Panc1 (cell line): ENCODE measurements around the gene ENHO. TPM values are rescaled to one million over a fixed set of nuclear protein-coding genes. Genes with fewer than 3 reads are reported as not detected.

ENCODE experiments used
- ATAC-seq: fragments of 200-7000 bp; cut with Tn5 transposase; 2 replicates; pipeline ENCODE4 v1.9.1; 2020; ENCODE audit warnings: mild to moderate bottlenecking, moderate library complexity
- BruUV-seq: library from RNA; stranded (reverse); fragments of 400-500 nt; replicated peaks from 2 replicates; lab custom pipeline; 2021; lab: Mats Ljungman, UMichigan
- CTCF ChIA-PET: fragments of 300-600 bp; sonication (Branson Sonifier 250); formaldehyde crosslinking; loops from one replicate; lab custom pipeline; 2022; ENCODE audit warnings: antibody characterized with exemption; lab: Charles Lee
- POLR2A ChIA-PET: fragments of 300-600 bp; sonication (Branson Sonifier 250); formaldehyde crosslinking; loops from one replicate; lab custom pipeline; 2022; ENCODE audit warnings: antibody characterized with exemption; lab: Charles Lee
- DNase-seq: peaks from one replicate; pipeline ENCODE4 v3.0.0-alpha.2; 2010; ENCODE audit warnings: low read depth, low spot score
- H3K27ac ChIP-seq: 2 replicates; pipeline ENCODE4 v1.5.1; 2011; ENCODE audit warnings: mild to moderate bottlenecking, low read length, inconsistent platforms
- H3K27me3 ChIP-seq: fragments of 200-500 bp; sonication (Bioruptor generic); 2 replicates; pipeline ENCODE4 v1.6.0; 2014; ENCODE audit warnings: low read length, inconsistent platforms; ENCODE audit not compliant: control insufficient read depth, insufficient read depth
- H3K36me3 ChIP-seq: fragments of 200-500 bp; sonication (Bioruptor generic); 2 replicates; pipeline ENCODE4 v1.5.1; 2014; ENCODE audit warnings: inconsistent platforms, mild to moderate bottlenecking, low read length, moderate library complexity; ENCODE audit not compliant: control insufficient read depth, insufficient read depth
- H3K4me1 ChIP-seq: 2 replicates; pipeline ENCODE4 v1.5.1; 2011; ENCODE audit warnings: inconsistent platforms, mild to moderate bottlenecking, low read length, moderate library complexity; ENCODE audit not compliant: control insufficient read depth, insufficient read depth
- H3K4me3 ChIP-seq, 2 experiments: 2 replicates each; pipeline ENCODE4 v1.5.1; 2011 to 2012; ENCODE audit warnings: low read depth in 2 of 2, low read length in 2 of 2, mild to moderate bottlenecking in 2 of 2, inconsistent platforms in 1 of 2, moderate library complexity in 1 of 2
- H3K9me3 ChIP-seq: fragments of 200-500 bp; sonication (Bioruptor generic); 2 replicates; pipeline ENCODE4 v1.5.1; 2014; ENCODE audit warnings: low read depth, mild to moderate bottlenecking, inconsistent platforms, low read length, moderate library complexity; ENCODE audit not compliant: control insufficient read depth, insufficient read depth
- POLR2AphosphoS5 ChIP-seq: IDR thresholded peaks from 2 replicates; pipeline ENCODE4 v1.6.1; 2012; ENCODE audit warnings: mild to moderate bottlenecking, low read depth, low read length, moderate library complexity
- SIN3A ChIP-seq: IDR thresholded peaks from 2 replicates; pipeline ENCODE4 v1.6.1; 2012; ENCODE audit warnings: low read depth, mild to moderate bottlenecking, low read length, moderate library complexity, borderline replicate concordance; ENCODE audit not compliant: insufficient read depth
- TCF7L2 ChIP-seq: IDR thresholded peaks from 2 replicates; pipeline ENCODE4 v1.6.1; 2011; ENCODE audit warnings: mild to moderate bottlenecking, low read depth, low read length, inconsistent platforms
- in situ Hi-C: cut with HindIII; loops from 2 replicates; pipeline ENCODE4 v1.10.0; 2016; ENCODE audit warnings: low sequenced_read_pairs, low pct_unique_long_range_greater_than_20kb
- intact Hi-C: fragments of 100-400 bp; cut with micrococcal nuclease; formaldehyde crosslinking; loops from one replicate; pipeline ENCODE4 v1.10.0; 2022; ENCODE audit not compliant: unreplicated experiment
- total RNA-seq: library from RNA; stranded (reverse); gene quantifications from one replicate; pipeline ENCODE4 v1.2.1, GENCODE V29; 2021; ENCODE audit not compliant: unreplicated experiment
- TF ChIP-seq, protein P1 (sequence below): fragments of 450-650 bp; IDR thresholded peaks from 2 replicates; pipeline ENCODE4 v1.5.1; 2017; ENCODE audit warnings: mild to moderate bottlenecking
- TF ChIP-seq, protein P2 (sequence below), 2 experiments: IDR thresholded peaks; 2 replicates each; pipeline ENCODE4 v1.6.1; 2011 to 2012; ENCODE audit warnings: low read depth in 2 of 2, control low read depth in 1 of 2, low read length in 1 of 2, mild to moderate bottlenecking in 1 of 2, moderate library complexity in 1 of 2; ENCODE audit not compliant: insufficient read depth in 1 of 2

Gene ENHO
- total RNA-seq, 1 experiment from 2014 or later, result 7.2 TPM

GRCh38 chr9:34541540-34541939 lies 18.8 kb upstream of the ENHO start:
- no peaks in the 10 kb centered on the region for H3K4me1 ChIP-seq
- ChIA-PET POLR2A (no interaction called here), CTCF (interaction anchor here (0.6 to 0.7 kb wide), 2 partner anchors 64 to 419 kb away, joined by 4 read pairs; no protein-coding TSS in a partner anchor)
- no TSS peak for BruUV-seq
- ATAC-seq (no peak), DNase-seq (no peak)
- 0 out of 2 replicates have a peak, but pooled peaks cover 2% of the 10 kb centered on the region for H3K27me3 ChIP-seq
- in situ Hi-C loops, result no loop called here
- intact Hi-C loops, result no loop called here
- no peaks in the 10 kb centered on the region for H3K36me3 ChIP-seq
- H3K4me3 ChIP-seq, result no peak overlapping the region
- TF ChIP-seq, protein P1, sequence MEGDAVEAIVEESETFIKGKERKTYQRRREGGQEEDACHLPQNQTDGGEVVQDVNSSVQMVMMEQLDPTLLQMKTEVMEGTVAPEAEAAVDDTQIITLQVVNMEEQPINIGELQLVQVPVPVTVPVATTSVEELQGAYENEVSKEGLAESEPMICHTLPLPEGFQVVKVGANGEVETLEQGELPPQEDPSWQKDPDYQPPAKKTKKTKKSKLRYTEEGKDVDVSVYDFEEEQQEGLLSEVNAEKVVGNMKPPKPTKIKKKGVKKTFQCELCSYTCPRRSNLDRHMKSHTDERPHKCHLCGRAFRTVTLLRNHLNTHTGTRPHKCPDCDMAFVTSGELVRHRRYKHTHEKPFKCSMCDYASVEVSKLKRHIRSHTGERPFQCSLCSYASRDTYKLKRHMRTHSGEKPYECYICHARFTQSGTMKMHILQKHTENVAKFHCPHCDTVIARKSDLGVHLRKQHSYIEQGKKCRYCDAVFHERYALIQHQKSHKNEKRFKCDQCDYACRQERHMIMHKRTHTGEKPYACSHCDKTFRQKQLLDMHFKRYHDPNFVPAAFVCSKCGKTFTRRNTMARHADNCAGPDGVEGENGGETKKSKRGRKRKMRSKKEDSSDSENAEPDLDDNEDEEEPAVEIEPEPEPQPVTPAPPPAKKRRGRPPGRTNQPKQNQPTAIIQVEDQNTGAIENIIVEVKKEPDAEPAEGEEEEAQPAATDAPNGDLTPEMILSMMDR, result no peak
- TF ChIP-seq TCF7L2 (no peak), SIN3A (no peak), POLR2AphosphoS5 (no peak)
- TF ChIP-seq, protein P2, sequence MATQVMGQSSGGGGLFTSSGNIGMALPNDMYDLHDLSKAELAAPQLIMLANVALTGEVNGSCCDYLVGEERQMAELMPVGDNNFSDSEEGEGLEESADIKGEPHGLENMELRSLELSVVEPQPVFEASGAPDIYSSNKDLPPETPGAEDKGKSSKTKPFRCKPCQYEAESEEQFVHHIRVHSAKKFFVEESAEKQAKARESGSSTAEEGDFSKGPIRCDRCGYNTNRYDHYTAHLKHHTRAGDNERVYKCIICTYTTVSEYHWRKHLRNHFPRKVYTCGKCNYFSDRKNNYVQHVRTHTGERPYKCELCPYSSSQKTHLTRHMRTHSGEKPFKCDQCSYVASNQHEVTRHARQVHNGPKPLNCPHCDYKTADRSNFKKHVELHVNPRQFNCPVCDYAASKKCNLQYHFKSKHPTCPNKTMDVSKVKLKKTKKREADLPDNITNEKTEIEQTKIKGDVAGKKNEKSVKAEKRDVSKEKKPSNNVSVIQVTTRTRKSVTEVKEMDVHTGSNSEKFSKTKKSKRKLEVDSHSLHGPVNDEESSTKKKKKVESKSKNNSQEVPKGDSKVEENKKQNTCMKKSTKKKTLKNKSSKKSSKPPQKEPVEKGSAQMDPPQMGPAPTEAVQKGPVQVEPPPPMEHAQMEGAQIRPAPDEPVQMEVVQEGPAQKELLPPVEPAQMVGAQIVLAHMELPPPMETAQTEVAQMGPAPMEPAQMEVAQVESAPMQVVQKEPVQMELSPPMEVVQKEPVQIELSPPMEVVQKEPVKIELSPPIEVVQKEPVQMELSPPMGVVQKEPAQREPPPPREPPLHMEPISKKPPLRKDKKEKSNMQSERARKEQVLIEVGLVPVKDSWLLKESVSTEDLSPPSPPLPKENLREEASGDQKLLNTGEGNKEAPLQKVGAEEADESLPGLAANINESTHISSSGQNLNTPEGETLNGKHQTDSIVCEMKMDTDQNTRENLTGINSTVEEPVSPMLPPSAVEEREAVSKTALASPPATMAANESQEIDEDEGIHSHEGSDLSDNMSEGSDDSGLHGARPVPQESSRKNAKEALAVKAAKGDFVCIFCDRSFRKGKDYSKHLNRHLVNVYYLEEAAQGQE (IDR thresholded peaks at IDR 0.05; ENCODE audit: insufficient read depth in 1 of 2, low read depth in 2 of 2, low read length in 1 of 2), result no peak
- no peaks in the 10 kb centered on the region for H3K9me3 ChIP-seq
- H3K27ac ChIP-seq, result no peak overlapping the region

GRCh38 chr9:34540827-34541226 lies 18.0 kb upstream of the ENHO start:
- TF ChIP-seq SIN3A, result no peak
- no TSS peak for BruUV-seq
- ChIA-PET POLR2A (no interaction called here), CTCF (no interaction called here)
- ATAC-seq, result no peak
- Histone ChIP-seq H3K27ac (no peak overlapping the region), H3K27me3 (peaks cover 2% of the 10 kb centered on the region; the same call in 1 of the 2 replicates), H3K36me3 (no peaks in the 10 kb centered on the region), H3K9me3 (no peaks in the 10 kb centered on the region), H3K4me1 (no peaks in the 10 kb centered on the region), H3K4me3 (no peak overlapping the region)
- intact Hi-C loops, result no loop called here
- DNase-seq, result no peak
- in situ Hi-C loops, result no loop called here

DNA sequence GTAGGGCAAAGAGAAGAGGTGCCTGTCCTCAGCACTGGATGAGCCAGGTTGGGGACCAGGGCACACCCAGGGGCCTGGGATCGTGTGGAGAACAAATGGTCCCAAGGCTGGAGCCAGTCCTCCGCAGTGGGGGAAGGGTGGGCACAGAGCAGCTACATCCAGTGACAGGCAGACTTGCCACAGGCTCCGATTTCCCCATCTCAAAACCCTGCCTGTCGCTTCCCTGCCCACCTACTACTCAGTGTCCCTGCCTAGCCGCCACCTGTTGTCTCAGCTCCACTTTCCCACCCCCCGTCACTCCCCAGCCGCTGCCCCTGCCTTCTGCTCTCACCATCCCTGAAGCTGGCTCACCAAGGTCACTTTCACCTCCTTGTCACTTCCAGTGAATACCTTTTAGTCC lies 13.9 kb upstream of the ENHO start:
- CTCF ChIA-PET, result interaction anchor here (0.6 to 0.7 kb wide), 2 partner anchors 117 to 515 kb away, joined by 3 to 4 read pairs; no protein-coding TSS in a partner anchor
- no peaks in the 10 kb centered on the region for H3K36me3 ChIP-seq
- no TSS peak for BruUV-seq

More for the DNA sequence above, 13.9 kb upstream of the ENHO start:
- intact Hi-C loops (no loop called here), in situ Hi-C loops (no loop called here)
- H3K9me3 ChIP-seq, result no peaks in the 10 kb centered on the region
- TF ChIP-seq, protein P2 (IDR thresholded peaks at IDR 0.05; ENCODE audit: insufficient read depth in 1 of 2, low read depth in 2 of 2, low read length in 1 of 2), result no peak
- no peak for TF ChIP-seq POLR2AphosphoS5
- TF ChIP-seq TCF7L2, result no peak
- TF ChIP-seq, protein P1, result no peak
- TF ChIP-seq SIN3A, result no peak
- no peak overlapping the region for H3K27ac ChIP-seq
- peaks cover 17% of the 10 kb centered on the region; the same call in 1 of the 2 replicates for H3K27me3 ChIP-seq
- no peak overlapping the region for H3K4me3 ChIP-seq
- H3K4me1 ChIP-seq, result no peaks in the 10 kb centered on the region
- POLR2A ChIA-PET, result interaction anchor here (0.7 kb wide), 2 partner anchors 40 to 120 kb away, joined by 3 to 6 read pairs; no protein-coding TSS in a partner anchor
- DNase-seq (no peak), ATAC-seq (no peak)
